Natural killer cell (primary cell): Measurements from ENCODE around the gene HK3. TPM values are rescaled to one million over a fixed set of nuclear protein-coding genes. Genes with fewer than 3 reads are reported as not detected.
A peak's percentile ranks its signal among the peaks of the same experiment; 100 is the strongest.

Source experiments
- ATAC-seq, 3 donors: fragments of 150-1000 bp in 2 of 3; fragments of 200-7000 bp in 1 of 3; cut with Tn5 transposase; 1 replicate in 1 of 3; 2 replicates in 2 of 3; pipeline ENCODE4 v1.10.0; 2021; ENCODE audit warnings: mild to moderate bottlenecking in 2 of 3, moderate library complexity in 2 of 3
- DNase-seq, 2 donors: peaks; one replicate each; pipeline versions ENCODE4 v3.0.0 to v3.0.0-alpha.2; 2013 to 2021; ENCODE audit warnings: mixed read lengths in 1 of 2
- H3K27ac ChIP-seq: one replicate; pipeline ENCODE4 v1.5.1; 2013; ENCODE audit warnings: mild to moderate bottlenecking, low read length
- H3K27me3 ChIP-seq: one replicate; pipeline ENCODE4 v1.6.1; 2013; ENCODE audit warnings: low read length; ENCODE audit not compliant: control insufficient read depth, insufficient read depth
- H3K36me3 ChIP-seq: one replicate; pipeline ENCODE4 v1.6.1; 2013; ENCODE audit warnings: low read length; ENCODE audit not compliant: control insufficient read depth, insufficient read depth
- H3K4me1 ChIP-seq: one replicate; pipeline ENCODE4 v1.6.1; 2013; ENCODE audit warnings: low read length; ENCODE audit not compliant: control insufficient read depth, insufficient read depth
- H3K4me3 ChIP-seq: one replicate; pipeline ENCODE4 v1.5.1; 2013; ENCODE audit warnings: low read length
- H3K9me3 ChIP-seq: one replicate; pipeline ENCODE4 v1.6.1; 2013; ENCODE audit warnings: low read length; ENCODE audit not compliant: control insufficient read depth, insufficient read depth
- H3K27ac Mint-ChIP-seq, 2 donors: one replicate each; pipeline ENCODE4 v1.8.0; 2022; ENCODE audit warnings: mild to moderate bottlenecking in 2 of 2, mixed read lengths in 2 of 2, moderate library complexity in 1 of 2
- H3K27me3 Mint-ChIP-seq, 2 donors: one replicate each; pipeline ENCODE4 v1.8.0; 2022; ENCODE audit warnings: low read depth in 2 of 2, mixed read lengths in 2 of 2
- H3K36me3 Mint-ChIP-seq: one replicate; pipeline ENCODE4 v1.8.0; 2022; ENCODE audit warnings: mixed read lengths
- H3K4me1 Mint-ChIP-seq, 2 donors: one replicate each; pipeline ENCODE4 v1.8.0; 2022; ENCODE audit warnings: mixed read lengths in 2 of 2
- H3K4me3 Mint-ChIP-seq: one replicate; pipeline ENCODE4 v1.8.0; 2022; ENCODE audit warnings: mild to moderate bottlenecking, moderate library complexity, mixed read lengths
- H3K9me3 Mint-ChIP-seq, 2 donors: one replicate each; pipeline ENCODE4 v1.8.0; 2022; ENCODE audit warnings: mixed read lengths in 2 of 2
- WGBS: methylation state at CpG from one replicate; pipeline ENCODE4 v1.1.7; 2013; ENCODE audit warnings: missing lambda C conversion rate; ENCODE audit not compliant: insufficient coverage; 5-methylcytosine and 5-hydroxymethylcytosine counted together
- intact Hi-C: fragments of 100-400 bp; cut with micrococcal nuclease; formaldehyde crosslinking; loops from one replicate; pipeline ENCODE4 v1.14.2; 2022
- total RNA-seq, 4 donors: library from RNA; stranded (reverse); fragments of 120-200 nt in 1 of 4; gene quantifications; one replicate each; pipeline versions ENCODE4 v1.2.3 to v1.2.4, GENCODE V29; 2013 to 2022
- TF ChIP-seq, protein P1 (sequence below): fragments of 200-600 bp; IDR thresholded peaks from one replicate; pipeline ENCODE4 v1.8.0; 2022; ENCODE audit warnings: antibody characterized with exemption

HK3 gene
- total RNA-seq, 3 donors from 2014 or later (not counting 1 experiment from before 2014, with no cell fraction given): 6.6 to 56.1 (median 26.2) TPM

DNA sequence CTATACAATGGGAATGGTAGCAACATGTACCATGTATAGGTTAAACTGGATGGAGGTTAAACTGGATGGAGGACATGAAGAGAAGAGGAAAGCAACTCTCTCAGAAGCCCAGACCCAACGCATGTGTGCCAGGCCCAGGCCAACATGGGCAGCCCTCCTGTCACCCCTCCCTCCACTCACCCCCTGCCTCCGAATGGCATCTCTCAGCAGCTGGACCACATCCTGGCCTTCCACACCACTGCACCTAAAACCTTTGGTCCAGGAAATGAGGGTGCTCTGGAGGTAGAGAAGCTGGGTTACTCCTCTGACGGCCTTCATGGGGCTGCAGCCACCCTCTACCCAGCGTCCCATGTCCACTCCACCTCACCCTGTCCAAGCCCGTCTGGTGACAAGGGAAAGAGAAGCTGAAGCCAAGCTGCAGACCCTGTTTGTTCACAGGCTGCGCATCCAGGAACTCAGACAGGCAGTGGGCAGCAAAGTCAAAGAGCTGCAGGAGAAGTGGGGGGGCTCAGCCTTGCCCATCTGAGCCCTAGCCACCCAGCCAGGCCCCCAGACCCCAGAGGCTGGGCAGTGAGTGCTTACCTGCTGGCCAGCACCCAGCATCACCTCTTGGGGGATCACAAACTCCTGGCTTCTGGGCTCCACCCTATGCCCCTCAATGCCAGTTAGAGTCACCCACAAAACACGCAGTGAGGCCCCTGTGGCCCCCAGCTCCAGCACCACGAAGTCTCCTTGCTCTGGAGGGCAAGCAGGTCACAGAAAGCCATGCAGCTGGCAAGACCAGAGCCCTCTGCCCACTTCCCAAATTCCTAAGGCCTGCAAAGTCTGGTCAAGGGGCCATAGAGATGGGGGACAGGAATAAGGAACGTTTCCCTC, 8.5 kb downstream of the HK3 start:
- Mint-ChIP-seq H3K9me3 (no peaks in the 10 kb centered on the region), H3K27ac (no peak overlapping the region), H3K36me3 (no peaks in the 10 kb centered on the region), H3K27me3 (peaks cover 4 to 23% of the 10 kb centered on the region in 2 donors), H3K4me3 (no peak overlapping the region), H3K4me1 (no peaks in the 10 kb centered on the region)
- 69% methylated on average over 8 of the region's 9 CpGs for WGBS
- Histone ChIP-seq H3K9me3 (no peaks in the 10 kb centered on the region), H3K4me3 (no peak overlapping the region), H3K27me3 (no peaks in the 10 kb centered on the region), H3K4me1 (peaks cover 3% of the 10 kb centered on the region), H3K27ac (no peak overlapping the region), H3K36me3 (no peaks in the 10 kb centered on the region)
- intact Hi-C loops: no loop called here
- TF ChIP-seq, protein P1, sequence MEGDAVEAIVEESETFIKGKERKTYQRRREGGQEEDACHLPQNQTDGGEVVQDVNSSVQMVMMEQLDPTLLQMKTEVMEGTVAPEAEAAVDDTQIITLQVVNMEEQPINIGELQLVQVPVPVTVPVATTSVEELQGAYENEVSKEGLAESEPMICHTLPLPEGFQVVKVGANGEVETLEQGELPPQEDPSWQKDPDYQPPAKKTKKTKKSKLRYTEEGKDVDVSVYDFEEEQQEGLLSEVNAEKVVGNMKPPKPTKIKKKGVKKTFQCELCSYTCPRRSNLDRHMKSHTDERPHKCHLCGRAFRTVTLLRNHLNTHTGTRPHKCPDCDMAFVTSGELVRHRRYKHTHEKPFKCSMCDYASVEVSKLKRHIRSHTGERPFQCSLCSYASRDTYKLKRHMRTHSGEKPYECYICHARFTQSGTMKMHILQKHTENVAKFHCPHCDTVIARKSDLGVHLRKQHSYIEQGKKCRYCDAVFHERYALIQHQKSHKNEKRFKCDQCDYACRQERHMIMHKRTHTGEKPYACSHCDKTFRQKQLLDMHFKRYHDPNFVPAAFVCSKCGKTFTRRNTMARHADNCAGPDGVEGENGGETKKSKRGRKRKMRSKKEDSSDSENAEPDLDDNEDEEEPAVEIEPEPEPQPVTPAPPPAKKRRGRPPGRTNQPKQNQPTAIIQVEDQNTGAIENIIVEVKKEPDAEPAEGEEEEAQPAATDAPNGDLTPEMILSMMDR: no peak
- DNase-seq (peak in 1 of 2 donors; percentile 8), ATAC-seq (no peak)

DNA sequence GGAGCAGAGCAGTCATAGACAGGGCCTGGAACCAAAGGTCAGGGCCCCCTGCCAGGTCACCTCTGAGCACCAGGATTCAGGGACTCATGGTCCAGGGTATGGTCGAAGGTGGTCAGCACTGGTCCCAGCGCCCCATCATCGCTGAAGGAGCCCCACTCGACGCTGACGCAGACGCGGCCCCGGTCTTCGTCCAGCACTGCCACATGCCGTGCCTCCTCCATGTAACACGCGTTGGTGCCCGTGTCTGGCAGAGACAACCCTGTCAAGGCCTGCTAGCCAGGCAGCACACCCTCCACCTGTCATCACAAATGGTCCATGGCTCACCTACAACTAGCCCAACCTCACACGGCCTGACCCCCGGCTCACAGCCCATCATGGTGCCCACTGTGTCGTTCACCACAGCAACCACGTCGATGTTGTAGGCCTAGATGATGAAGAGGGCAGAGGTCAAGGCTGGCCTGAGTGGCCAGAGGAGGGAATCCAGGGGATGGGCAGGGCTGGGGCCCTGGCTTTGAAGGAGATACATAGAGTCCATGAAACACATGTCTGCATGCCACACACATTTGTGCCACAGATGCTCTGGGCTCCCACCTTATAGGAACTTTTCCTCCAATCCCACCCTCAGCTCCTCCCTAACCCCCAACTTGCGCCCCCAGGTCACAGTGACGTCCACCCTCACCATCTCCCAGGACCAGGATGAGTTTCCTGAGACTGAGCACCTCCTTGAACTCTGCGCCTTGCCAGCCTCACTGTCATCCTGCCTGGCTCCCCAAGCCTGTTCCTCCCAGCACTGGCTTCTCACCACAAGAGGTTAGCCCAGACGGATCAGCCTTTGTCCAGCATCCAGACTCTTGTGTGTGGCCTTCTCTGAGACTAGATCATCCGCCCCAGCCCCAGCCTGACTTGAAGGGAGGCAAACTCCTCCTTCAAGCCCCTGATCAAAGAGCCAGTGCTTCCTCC, 9.5 kb downstream of the HK3 start:
- no peaks in the 10 kb centered on the region for H3K4me1 Mint-ChIP-seq
- H3K36me3 ChIP-seq: no peaks in the 10 kb centered on the region
- TF ChIP-seq, protein P1: no peak

DNA sequence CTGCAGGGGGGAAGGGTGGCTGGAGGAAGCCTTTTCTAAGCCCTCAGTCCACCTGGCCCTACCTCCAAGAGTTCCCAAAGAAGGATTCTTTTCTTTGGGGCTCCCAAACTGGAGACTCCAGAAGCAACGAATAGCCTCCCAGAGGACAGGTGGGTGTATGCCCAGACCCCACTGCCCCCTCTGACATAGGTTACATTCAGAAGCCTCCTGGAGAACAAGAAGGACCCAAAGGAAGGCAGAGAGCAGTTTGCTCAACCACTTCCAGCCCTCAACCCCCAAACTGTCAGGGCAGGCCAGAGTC, 10.3 kb downstream of the HK3 start:
- TF ChIP-seq, protein P1: no peak
- no peak overlapping the region for H3K27ac ChIP-seq
- H3K9me3 ChIP-seq: no peaks in the 10 kb centered on the region
- Mint-ChIP-seq H3K4me3 (no peak overlapping the region), H3K36me3 (no peaks in the 10 kb centered on the region), H3K27me3 (peaks cover 4 to 20% of the 10 kb centered on the region in 2 donors), H3K27ac (no peak overlapping the region), H3K9me3 (no peaks in the 10 kb centered on the region), H3K4me1 (no peaks in the 10 kb centered on the region)
- H3K27me3 ChIP-seq: no peaks in the 10 kb centered on the region
- DNase-seq (no peak), ATAC-seq (no peak)
- H3K4me1 ChIP-seq: no peaks in the 10 kb centered on the region
- intact Hi-C loops: no loop called here
- no peak overlapping the region for H3K4me3 ChIP-seq
- WGBS: 83% methylated on average over 1 of the region's 1 CpG
- H3K36me3 ChIP-seq: no peaks in the 10 kb centered on the region

More for the DNA sequence above, 9.5 kb downstream of the HK3 start:
- intact Hi-C loops: no loop called here
- DNase-seq (no peak), ATAC-seq (no peak)
- Mint-ChIP-seq H3K9me3 (no peaks in the 10 kb centered on the region), H3K27ac (no peak overlapping the region), H3K27me3 (peaks cover 4 to 23% of the 10 kb centered on the region in 2 donors), H3K36me3 (no peaks in the 10 kb centered on the region), H3K4me3 (no peak overlapping the region)
- Histone ChIP-seq H3K27me3 (no peaks in the 10 kb centered on the region), H3K9me3 (no peaks in the 10 kb centered on the region), H3K4me3 (no peak overlapping the region), H3K4me1 (no peaks in the 10 kb centered on the region), H3K27ac (no peak overlapping the region)
- 88% methylated on average over 24 of the region's 24 CpGs for WGBS
